Psoas muscle (tissue), 8 donors: ENCODE results near the gene EQTN. TPM values are rescaled to one million over a fixed set of nuclear protein-coding genes. Genes with fewer than 3 reads are reported as not detected.

ENCODE experiments used
- ATAC-seq, 4 donors: fragments of 200-7000 bp; cut with Tn5 transposase; one replicate each; pipeline ENCODE4 v1.9.1; 2020; ENCODE audit warnings: moderate library complexity in 3 of 4, mild to moderate bottlenecking in 2 of 4
- DNase-seq, 2 donors: peaks; one replicate each; pipeline ENCODE4 v3.0.0-alpha.2; 2020
- H3K27ac ChIP-seq: fragments of 200-600 bp; one replicate; pipeline ENCODE4 v1.8.0; 2022
- H3K27me3 ChIP-seq, 3 donors: fragments of 200-600 bp in 1 of 3; one replicate each; pipeline versions ENCODE4 v1.6.1 to v1.8.0; 2013 to 2022; ENCODE audit warnings: low read length in 2 of 3, mild to moderate bottlenecking in 2 of 3, moderate library complexity in 1 of 3; ENCODE audit not compliant: insufficient read depth in 3 of 3
- H3K36me3 ChIP-seq, 2 donors: fragments of 200-600 bp in 1 of 2; one replicate each; pipeline versions ENCODE4 v1.6.1 to v1.8.0; 2013 to 2022; ENCODE audit warnings: low read depth in 1 of 2, mild to moderate bottlenecking in 1 of 2, moderate library complexity in 1 of 2; ENCODE audit not compliant: insufficient read depth in 1 of 2
- H3K4me1 ChIP-seq: fragments of 200-600 bp; one replicate; pipeline ENCODE4 v1.8.0; 2022
- H3K4me3 ChIP-seq: fragments of 200-600 bp; one replicate; pipeline ENCODE4 v1.8.0; 2022; ENCODE audit warnings: mild to moderate bottlenecking
- H3K9me3 ChIP-seq: fragments of 200-600 bp; one replicate; pipeline ENCODE4 v1.8.0; 2022
- CTCF ChIP-seq: fragments of 200-600 bp; IDR thresholded peaks from one replicate; pipeline ENCODE4 v1.8.0; 2022; ENCODE audit warnings: antibody characterized with exemption
- WGBS, 3 donors: extraction: QIAGEN DNeasy Blood & Tissue Kit; methylation state at CpG; one replicate each; pipeline versions ENCODE4 v1.1.6 to v1.1.7; 2013; 5-methylcytosine and 5-hydroxymethylcytosine counted together
- intact Hi-C, 2 donors: fragments of 100-400 bp; cut with DNase I; formaldehyde crosslinking; loops; one replicate each; pipeline versions ENCODE4 v1.11.0 to v1.14.2; 2022
- long read RNA-seq, 2 donors: library from polyadenylated mRNA; unstranded; transcript quantifications; one replicate each; pipeline ENCODE4 v2.0.0, GENCODE V29; 2021
- polyA plus RNA-seq, 3 donors: library from polyadenylated mRNA; stranded (reverse); fragments of 200-250 nt; gene quantifications; one replicate each; pipeline ENCODE4 v1.2.3, GENCODE V29; 2013
- total RNA-seq, 4 donors: library from RNA; stranded (reverse); fragmentation: NEBNext Ultra II Directional in 2 of 4; extraction: Animal tissue kit (Norgen Biotek cat#: 25700) in 2 of 4; gene quantifications; one replicate each; pipeline versions ENCODE4 v1.2.1 to v1.2.4, GENCODE V29; 2021 to 2023
- donor health status: healthy with polysubstance abuse.
- donor health status: DM: no; HTN: no; CAD: no; lungs with moderate emphysema.
- donor health status: Bipolar disorder and iron deficiency.
- donor health status: healthy.
- donor health status: DM: yes; HTN: yes; CAD: no.
- donor health status: DM: no; HTN: no; CAD: no.
- donor health status: DM: no; HTN: no; CAD: no.
- donor health status: DM: yes; HTN: yes; CAD: no.

Gene EQTN
- total RNA-seq (not detected), polyA plus RNA-seq (not detected)
- long read RNA-seq, donor 1: 0 reads
- long read RNA-seq, donor 2, partial matches to known transcripts: 0 of 1 reads
- long read RNA-seq, donor 2, other reads (novel, unspliced or antisense): 1 of 1 reads

DNA sequence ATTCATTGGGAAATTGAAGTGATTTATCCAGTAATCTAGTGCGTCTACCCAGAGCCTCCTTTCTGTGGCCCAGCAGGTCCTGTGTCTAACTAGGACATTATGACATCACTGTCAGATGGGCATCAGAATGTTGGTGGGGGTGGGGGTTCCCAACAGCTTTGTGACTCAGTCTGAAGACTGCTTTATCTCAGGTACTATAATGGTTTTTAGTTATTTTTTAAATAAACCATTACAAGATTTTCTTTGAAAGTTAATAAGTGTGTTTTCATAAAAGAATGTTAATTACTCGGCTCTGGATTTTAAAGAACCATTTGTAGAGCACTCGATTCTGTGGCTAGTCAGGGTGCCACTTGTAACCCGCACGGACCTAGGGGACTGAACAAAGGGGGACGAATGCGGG lies at the start of gene EQTN:
TSS of gene EQTN (minus strand) at position 101 of the 400 bp plus-strand sequence. CDS start at position 6, 95 bp downstream.
- no peak for ATAC-seq
- no peak within 1 kb of the TSS for H3K4me3 ChIP-seq
- no peaks in the 10 kb centered on the region for H3K36me3 ChIP-seq
- H3K4me1 ChIP-seq: no peaks in the 10 kb centered on the region
- intact Hi-C loops: no loop called here
- no peaks in the 10 kb centered on the region for H3K27me3 ChIP-seq
- 77 to 80% (median 78%) methylated on average over 7 of the region's 7 CpGs for WGBS, 3 donors
- no peaks in the 10 kb centered on the region for H3K9me3 ChIP-seq
- H3K27ac ChIP-seq: no peak within 1 kb of the TSS
- no peak for TF ChIP-seq CTCF
- no peak for DNase-seq

- 92 to 97% (median 93%) methylated on average over 7 of the region's 7 CpGs for WGBS, 3 donors
Measured at GRCh38 chr9:27344776-27345175, 47.8 kb upstream of the EQTN start.

DNA sequence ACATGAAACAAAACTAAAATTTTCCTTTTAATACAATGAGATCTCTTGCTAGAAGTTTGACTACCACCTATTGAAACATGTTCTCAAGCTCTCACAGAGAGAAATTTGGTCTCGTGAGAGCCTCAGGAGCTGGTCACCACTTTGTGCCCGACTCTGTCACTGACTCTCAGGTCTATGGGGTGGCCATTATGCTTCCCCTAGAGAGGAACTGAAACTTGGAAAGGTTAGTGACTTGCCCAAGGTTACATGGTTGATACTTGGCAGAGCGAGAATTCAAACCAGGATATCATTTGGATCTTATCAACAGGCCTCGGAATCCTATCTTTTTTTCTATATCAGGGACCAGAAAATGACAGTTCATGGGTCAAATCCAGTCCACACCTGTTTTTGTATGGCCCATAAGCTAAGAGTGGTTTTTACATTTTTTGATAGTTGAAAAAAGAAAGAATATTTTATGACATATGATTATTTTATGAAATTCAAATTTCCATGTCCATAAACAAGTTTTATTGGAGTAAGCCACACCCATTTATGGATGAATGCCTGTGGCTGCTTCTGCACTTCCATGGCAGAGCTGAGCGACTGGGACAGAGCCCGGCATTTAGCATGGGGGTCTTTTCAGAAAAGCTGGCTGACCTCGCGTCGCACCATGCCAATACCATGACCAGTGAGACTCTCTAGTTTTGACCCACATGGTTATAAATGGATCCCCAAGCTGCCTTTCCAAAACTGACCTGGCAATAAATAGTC lies 44.8 kb upstream of the EQTN start:
- Histone ChIP-seq H3K4me3 (no peak overlapping the region), H3K36me3 (no peaks in the 10 kb centered on the region), H3K9me3 (no peaks in the 10 kb centered on the region), H3K27ac (peak overlapping the region; percentile 23), H3K27me3 (no peaks in the 10 kb centered on the region), H3K4me1 (peaks cover 18% of the 10 kb centered on the region)
- DNase-seq (no peak), ATAC-seq (no peak)
- no peak for TF ChIP-seq CTCF
- WGBS, 3 donors: 82 to 88% (median 83%) methylated on average over 9 of the region's 9 CpGs
- intact Hi-C loops: no loop called here

More at GRCh38 chr9:27344776-27345175, 47.8 kb upstream of the EQTN start:
- Histone ChIP-seq H3K4me3 (no peak overlapping the region), H3K4me1 (peaks cover 4% of the 10 kb centered on the region), H3K27me3 (no peaks in the 10 kb centered on the region), H3K36me3 (no peaks in the 10 kb centered on the region), H3K9me3 (no peaks in the 10 kb centered on the region), H3K27ac (no peak overlapping the region)
- TF ChIP-seq CTCF: no peak
- no peak for ATAC-seq
- intact Hi-C loops: no loop called here
- DNase-seq: no peak

GRCh38 chr9:27340961-27341511 lies 44.1 kb upstream of the EQTN start:
- H3K36me3 ChIP-seq: no peaks in the 10 kb centered on the region
- DNase-seq (no peak), ATAC-seq (no peak)
- no peaks in the 10 kb centered on the region for H3K9me3 ChIP-seq
- H3K27me3 ChIP-seq: no peaks in the 10 kb centered on the region
- 54 to 66% (median 57%) methylated on average over 7 of the region's 7 CpGs for WGBS, 3 donors
- peak overlapping the region; percentile 23 for H3K27ac ChIP-seq
- intact Hi-C loops: no loop called here
- H3K4me3 ChIP-seq: no peak overlapping the region
- peaks cover 18% of the 10 kb centered on the region for H3K4me1 ChIP-seq
- no peak for TF ChIP-seq CTCF
